ENCODE measurements around the gene GPHN.

The GPHN gene

DNA sequence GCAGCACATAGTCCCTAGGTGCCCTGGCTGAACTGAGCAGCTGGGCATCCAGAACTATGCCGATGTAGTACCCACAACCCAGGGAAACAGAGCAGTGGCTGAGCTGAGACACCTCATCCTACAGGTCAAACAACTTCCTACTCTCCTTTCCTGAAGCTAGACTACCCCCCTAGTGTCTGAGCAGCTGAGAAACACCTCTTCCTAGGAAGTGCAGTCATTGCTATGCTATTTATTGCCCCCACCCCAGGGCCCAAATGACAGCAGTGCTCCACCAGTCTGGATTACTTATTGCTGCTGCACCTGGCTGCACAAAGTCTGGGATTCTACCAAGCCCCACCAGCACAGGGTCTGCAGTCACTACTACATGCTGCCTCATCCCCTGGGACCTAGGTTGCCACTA lies 664.6 kb downstream of the GPHN start:
- DNase-seq, result no peak

DNA sequence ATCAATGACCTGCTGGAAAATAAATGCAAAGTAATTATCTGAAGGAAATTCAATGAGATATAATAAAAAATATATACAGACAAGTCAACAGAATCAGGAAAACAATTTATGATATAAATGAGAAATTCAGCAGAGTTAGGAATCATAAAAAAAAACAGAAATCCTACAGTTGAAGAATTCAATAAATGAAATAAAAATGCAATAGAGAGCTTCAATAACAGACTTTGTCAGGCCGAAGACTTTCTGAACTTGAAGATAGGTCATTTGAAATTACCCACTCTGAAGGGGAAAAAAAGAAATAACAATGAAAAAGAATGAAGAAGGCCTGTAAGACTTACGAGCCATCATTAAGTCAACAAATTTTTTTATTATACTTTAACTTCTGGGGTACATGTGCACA lies 665.8 kb downstream of the GPHN start:
- DNase-seq, result no peak

DNA sequence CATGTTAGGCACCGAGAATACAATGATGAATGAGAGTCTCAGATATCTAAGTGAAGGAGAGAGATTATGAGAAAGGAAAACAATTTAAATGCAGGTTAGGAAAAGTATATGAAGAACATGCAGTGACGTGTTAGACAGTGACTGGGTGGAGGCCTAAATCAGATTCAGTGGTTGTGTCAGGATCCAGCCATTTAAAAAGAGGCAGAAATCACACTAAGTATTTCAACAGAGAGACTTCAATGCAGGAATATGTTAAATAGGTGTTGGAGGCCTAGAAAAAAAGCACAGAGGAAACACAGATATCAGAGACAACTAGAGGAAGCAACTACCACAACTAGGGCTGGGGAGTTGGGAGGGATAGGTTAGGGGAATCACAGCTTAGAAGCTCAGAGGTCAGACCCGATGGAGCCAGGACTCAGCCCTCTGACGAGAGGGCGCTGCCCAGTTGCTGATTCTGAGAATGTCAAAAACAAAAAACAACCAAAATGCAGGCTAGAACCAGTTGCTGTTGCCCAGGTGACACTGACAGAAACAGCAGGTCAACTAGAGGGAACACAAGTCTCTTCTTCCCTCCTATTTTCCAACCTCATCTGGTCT lies 678.3 kb downstream of the GPHN start:
- DNase-seq, result no peak

DNA sequence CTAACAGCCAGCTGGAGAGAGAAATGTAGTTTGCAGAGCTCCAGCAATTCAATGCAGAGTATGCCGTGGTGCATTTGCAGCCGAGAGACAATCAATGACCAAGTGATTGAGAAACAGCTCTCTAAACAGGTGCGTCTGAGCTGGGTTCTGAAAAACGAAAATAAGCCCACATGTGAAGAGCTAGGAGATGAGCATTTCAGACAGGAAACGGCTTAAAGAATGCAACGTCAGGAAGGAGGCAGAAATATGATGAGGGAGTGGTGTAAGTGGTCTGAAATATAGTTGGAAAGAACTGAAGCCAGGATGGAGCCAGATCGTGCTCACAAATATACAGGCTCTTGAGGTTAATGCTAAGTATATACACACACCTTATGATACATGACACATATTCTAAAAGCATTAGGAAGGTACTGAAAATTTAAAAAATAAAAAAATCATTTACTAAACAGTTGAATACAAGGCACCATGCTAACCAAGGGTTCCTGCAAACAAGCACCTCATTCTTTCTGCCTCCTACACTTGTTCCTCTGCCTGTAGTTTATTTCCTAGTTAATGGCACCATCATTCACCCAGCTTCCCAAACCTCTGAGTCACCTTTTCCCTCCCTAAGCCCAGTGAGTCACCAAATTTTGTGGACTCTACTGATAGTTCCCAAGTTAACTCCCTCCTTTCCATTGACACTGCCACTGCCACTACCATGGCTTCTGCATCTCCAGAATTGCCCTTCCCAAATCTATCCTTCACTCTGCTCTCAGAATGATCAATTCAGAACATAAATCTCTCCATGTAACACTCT lies 679.0 kb downstream of the GPHN start:
- DNase-seq, result peak; percentile 12

- DNase-seq, result no peak
Measured at GRCh38 chr14:67187826-67188225, 679.9 kb downstream of the GPHN start.

- DNase-seq, result no peak
Measured at GRCh38 chr14:67188326-67188725, 680.4 kb downstream of the GPHN start.

GRCh38 chr14:67191768-67192290 lies 683.9 kb downstream of the GPHN start:
- no peak for DNase-seq

GRCh38 chr14:67192366-67192765 lies 684.4 kb downstream of the GPHN start:
- DNase-seq, result no peak

DNA sequence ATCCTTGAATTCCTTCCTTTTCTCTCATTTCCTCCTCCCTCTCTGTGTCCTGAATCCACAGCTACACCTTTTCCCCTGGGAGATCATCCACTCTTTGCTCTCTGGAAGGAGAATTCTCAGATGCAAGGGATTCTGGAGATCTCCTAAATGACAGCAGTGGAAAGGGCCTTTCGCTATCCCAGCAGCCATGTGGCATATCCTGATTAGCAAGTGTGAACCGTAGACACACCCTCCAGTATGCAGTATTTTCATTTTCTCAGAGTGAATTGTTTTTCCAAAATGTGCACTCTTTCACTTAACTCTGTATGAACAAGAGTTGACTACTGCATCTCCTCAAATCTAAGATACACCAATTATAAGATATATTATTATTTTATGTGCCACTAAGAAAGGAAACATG lies 687.3 kb downstream of the GPHN start:
- no peak for DNase-seq

- no peak for DNase-seq
Measured at GRCh38 chr14:67199016-67199415, 691.1 kb downstream of the GPHN start.

DNA sequence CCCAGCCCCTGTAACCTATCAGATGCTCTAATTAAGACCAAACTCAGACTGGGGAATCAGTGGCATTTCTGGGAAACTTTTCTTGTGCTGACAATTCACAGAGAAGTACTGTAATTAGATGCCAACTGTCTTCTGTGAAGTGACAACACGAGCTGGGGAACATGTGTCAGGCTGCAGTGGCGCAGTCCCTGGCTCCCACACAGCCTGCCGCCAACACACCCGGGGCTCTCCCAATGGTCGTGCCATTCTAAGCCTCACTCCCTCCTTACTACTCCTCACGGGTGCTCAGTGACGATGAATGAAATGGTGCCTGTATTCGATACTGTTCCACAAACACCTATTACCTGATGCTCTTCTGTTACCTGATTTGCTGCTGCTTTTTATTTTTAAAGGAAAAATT lies 699.9 kb downstream of the GPHN start:
- no peak for DNase-seq

DNA sequence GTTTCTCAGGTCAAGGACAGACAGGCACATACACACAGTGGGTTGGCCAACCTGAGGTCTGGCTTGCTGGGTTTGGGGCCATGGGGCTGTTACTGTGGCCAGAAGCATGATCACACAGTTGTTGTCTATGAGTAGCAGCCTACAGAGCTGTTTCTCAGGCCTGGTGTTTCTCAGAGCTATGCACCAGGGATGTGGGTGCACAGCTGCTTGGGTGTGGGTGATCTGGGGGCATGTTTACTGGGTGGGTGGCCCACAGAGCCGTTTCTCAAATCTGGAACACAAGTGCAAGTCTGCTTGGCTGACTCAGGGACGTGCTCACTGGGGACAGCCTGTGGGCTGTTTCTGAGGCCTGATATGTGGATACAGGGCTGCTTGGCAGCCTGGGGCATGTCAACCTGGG lies 710.2 kb downstream of the GPHN start:
- no peak for DNase-seq

- DNase-seq, result no peak
Measured at GRCh38 chr14:67221248-67221981, 713.5 kb downstream of the GPHN start.

DNA sequence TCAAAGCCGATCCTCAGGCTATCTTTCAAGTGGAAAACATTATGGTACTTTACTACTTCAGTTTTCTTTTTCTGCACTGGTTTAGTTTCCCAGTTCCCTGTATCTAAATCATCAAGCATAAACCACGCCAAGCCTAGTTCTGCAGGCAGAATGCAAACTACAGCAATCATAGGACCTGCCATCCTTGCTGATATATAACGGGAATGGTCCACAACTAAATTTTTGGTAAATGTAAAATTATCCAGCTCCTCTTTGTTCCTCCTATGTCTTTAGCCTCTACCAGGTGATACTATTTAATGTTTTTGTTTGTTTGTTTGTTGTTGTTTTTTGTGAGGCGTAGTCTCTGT lies 714.0 kb downstream of the GPHN start:
- DNase-seq, result no peak

DNA sequence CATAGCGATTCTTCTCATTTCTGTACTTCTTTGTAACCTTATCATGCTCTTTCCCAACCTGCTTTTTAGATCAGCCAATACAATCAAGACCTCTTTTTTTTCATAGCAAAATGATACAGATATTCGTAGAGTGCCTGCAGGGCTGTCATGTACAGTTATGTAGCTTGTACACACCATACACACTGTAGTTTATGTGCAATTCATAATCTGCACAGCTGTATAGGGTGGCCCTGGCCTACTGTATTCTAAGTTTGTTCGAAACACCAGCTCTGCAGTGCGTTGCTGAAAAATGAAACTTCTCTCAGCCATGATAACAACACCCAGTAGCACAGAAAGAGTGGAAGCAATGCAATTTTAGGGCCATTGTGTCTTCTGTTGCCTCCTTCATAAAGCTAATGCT lies 717.6 kb downstream of the GPHN start:
- no peak for DNase-seq

- DNase-seq, result no peak
Measured at GRCh38 chr14:67228325-67228984, 720.5 kb downstream of the GPHN start.

Measured in stimulated activated CD4-positive, alpha-beta T cell treated with anti-CD3 and anti-CD28 coated beads, Interleukin-15, amount 100 ng/mL, for 24 hours (primary cell).